H4 (cell line): ENCODE data around the gene MOB3C. TPM values are rescaled to one million over a fixed set of nuclear protein-coding genes. Genes with fewer than 3 reads are reported as not detected.
"Not testable (repeated sequence)": the region's sequence is repeated elsewhere in the genome, so short reads cannot be mapped to it uniquely, and the experiment has no call there.

Experiments
- DNase-seq: peaks from one replicate; pipeline ENCODE4 v3.0.0-alpha.2; 2015; ENCODE audit warnings: low spot score
- total RNA-seq: library from RNA; depleted of rRNA; stranded (reverse); fragments of >200 nt; shearing (Covaris generic); gene quantifications from 2 replicates; pipeline ENCODE4 v1.2.3, GENCODE V29; 2014; rRNA removed

The MOB3C gene
- total RNA-seq = 4.3 and 6.6 TPM in 2 replicates

- DNase-seq = peak; percentile 63
Observed at GRCh38 chr1:46616277-46617107, at the start of gene MOB3C. MOB3C (minus strand) TSS chr1:46616811; CDS start chr1:46613321, 3,490 bp downstream.

GRCh38 chr1:46665983-46666382 lies 49.4 kb upstream of the MOB3C start:
- DNase-seq = no peak

- DNase-seq = not testable (repeated sequence)
Observed at GRCh38 chr1:46662919-46663318, 46.3 kb upstream of the MOB3C start.

DNA sequence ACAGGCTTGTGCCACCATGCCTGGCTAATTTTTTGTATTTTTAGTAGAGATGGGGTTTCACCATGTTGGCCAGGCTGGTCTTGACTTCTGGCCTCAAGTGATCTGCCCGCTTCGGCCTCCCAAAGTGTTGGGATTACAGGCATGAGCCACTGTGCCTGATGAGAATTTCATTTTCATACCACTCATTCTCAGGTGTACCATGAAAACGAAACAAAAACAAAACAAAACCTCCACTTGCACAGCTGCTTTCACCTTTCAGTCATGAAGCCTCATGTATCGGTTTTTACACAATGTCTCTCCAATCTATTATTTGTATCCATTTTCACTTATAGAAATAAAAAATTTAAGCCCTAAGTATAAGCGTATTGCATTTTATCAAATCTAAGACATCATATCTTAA lies 43.5 kb upstream of the MOB3C start:
- not testable (repeated sequence) for DNase-seq

GRCh38 chr1:46659307-46659870 lies 42.8 kb upstream of the MOB3C start:
- no peak for DNase-seq

DNA sequence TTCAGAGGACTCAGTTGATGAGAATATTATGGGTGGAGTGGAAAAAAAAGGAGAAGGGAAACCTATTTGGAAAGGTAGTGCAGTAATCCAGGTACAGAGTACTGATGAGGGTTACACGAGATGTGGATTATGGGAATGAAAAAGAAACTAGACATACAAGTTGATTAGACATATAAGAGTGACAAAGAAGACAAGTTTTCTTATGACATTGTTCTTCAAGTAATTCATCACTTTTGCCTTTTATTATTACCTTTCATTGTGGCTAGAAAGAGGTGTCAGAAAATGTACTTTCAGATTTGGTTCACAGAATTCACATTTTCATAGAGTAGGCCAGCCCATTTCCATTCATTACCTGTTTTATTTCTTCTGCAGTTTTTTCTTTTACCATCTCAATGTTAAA lies 41.2 kb upstream of the MOB3C start:
- no peak for DNase-seq

GRCh38 chr1:46656643-46657042 lies 40.0 kb upstream of the MOB3C start:
- DNase-seq = no peak

DNA sequence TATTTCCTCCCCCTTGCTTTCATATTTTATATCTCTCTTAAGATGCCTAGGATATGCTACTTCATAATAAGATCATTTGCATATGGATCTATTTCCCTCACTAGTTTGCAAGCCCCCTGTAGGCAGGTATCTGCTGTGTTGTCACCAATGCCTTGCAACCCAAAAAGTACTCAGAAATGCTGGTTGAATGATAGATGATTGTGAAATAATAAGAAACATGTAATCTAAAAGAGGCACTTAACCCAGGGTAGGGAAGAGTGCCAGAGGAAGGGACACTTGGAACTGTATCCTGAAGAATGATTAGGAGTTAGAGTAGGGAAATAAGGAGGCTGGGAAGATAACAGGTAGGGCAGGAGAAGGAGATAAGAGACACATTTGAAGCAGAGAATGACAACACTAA lies 39.2 kb upstream of the MOB3C start:
- no peak for DNase-seq

DNA sequence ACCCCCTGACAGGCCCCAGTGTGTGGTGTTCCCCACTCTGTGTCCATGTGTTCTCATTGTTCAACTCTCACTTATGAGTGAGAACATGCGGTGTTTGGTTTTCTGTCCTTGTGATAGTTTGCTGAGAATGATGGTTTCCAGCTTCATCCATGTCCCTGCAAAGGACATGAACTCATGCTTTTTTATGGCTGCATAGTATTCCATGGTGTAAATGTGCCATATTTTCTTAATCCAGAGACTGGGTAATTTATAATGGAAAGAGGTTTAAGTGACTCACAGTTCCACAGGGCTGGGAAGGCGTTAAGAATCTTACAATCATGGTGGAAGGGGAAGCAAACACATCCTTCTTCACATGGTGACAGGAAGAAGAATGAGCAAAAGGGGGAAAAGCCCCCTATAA lies 38.1 kb upstream of the MOB3C start:
- not testable (repeated sequence) for DNase-seq

DNA sequence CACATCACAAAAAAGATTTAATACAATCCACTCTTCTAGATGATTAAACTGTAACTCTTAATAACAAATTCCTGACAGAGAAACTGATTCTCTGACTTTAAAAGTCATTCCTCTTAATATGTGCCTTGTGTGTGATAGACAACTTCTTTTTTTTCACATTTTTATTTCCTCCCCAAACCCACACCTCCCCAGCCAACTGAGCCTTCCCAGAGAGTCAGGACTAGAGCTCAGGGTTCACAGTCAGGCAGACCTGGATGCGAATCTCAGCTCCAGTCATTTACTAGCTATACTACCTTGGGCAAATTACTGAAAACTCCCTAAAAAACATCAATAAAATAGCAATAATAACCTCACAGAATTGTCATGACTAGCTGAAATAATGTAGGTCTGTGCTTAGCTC lies 37.4 kb upstream of the MOB3C start:
- DNase-seq = no peak

DNA sequence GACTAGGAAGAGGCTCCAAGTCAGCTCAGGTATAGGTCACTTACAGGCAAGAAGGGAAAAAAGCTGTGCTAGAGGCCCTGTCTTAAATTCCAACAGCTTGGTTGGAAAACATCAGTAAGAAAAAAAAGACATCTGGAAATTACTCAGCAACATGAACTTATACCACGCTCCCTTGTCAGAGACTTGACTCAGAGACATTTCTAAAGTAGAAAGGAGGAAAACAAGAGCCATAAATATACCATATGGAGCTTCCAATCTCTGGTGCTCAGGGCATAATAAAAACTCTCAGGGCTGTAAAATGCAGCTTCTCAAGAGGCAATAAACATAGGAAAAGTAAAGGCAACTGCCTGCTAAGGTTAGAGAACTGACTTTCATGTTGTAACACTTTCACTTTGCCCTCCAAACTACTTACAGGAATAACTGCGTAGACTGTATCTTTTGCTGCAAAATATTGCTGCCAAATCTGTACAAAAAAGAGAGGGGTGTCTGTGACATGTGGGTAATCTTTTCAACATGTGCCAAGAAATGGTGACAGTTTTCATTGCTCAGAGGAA lies 36.9 kb upstream of the MOB3C start:
- DNase-seq = no peak

- no peak for DNase-seq
Observed at GRCh38 chr1:46652321-46653100, 35.9 kb upstream of the MOB3C start.

GRCh38 chr1:46651152-46651551 lies 34.5 kb upstream of the MOB3C start:
- DNase-seq = not testable (repeated sequence)

GRCh38 chr1:46650491-46650890 lies 33.9 kb upstream of the MOB3C start:
- no peak for DNase-seq

- no peak for DNase-seq
Observed at GRCh38 chr1:46649764-46650163, 33.2 kb upstream of the MOB3C start.

DNA sequence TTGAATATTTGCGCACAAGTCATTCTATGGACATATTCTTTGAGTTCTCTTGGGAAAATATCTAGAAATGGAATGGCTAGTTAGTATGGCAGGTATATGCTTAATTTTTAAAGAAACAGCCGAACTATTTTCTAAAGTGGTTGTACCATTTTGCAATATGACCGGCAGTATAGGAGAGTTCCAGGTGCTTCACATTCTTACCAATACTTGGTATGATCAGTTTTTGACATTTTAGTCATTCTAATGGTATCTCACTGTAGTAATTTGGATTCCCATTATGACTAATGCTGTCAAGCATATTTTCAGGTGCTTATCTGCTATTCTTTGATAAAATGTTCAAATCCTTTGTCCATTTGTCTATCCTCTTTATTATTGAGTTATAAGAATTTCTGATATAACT lies 31.0 kb upstream of the MOB3C start:
- DNase-seq = no peak

DNA sequence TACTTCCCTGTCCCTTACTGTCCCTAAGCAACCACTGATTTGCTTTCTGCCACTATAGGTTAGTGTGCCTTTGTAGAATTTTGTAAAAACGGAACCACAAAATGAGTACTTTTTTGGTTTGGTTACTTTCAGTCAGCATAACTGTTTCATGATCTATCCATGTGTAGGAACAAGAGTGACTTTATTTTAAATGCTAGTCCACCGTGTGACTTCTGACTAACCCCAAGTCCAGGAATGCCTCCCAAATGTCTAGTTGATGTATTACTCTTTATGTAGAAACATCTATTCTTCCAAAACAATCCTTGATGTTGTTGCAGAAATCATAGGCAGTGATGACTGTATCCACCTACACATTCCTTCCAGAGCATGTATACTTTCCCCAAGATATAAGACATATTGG lies 30.2 kb upstream of the MOB3C start:
- no peak for DNase-seq

DNA sequence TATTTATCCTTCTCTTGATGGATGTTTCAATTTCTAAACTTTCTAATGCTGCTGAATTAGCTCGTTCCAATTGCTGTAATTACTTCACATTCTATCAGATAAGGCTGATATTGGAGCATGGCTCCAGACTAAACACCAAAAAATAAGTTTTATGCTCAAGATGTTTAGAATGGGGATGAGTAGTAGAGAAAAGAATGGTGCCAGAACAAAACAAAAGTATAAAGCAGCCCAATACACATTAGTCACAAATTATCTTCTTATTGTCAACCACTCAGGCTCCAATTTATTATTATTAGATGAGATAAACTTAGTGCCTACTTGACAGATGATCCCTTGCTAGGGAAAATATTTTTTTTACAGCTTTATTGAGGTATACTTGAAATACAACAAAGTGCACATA lies 29.7 kb upstream of the MOB3C start:
- no peak for DNase-seq

GRCh38 chr1:46645815-46646214 lies 29.2 kb upstream of the MOB3C start:
- DNase-seq = no peak

DNA sequence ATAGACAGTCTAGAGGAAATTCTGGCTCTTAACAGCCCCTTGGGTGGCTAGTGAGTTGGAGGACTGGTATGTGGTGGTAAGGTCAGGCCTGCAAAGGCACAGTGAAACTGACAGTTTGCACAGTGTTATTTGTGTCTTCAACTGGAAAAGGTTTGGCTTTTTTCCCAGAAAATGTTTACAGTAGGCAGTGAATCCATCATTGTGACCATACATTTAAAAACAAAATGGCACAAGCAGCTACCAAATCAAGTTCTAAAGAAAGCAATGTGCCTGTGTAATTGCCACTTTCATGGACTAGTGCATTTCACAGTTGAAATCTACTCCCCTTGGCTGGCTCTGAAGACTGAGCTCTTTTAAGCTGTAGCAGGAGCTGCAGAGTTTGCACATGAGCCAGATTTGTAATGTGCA lies 26.8 kb upstream of the MOB3C start:
- peak; percentile 94 for DNase-seq

DNA sequence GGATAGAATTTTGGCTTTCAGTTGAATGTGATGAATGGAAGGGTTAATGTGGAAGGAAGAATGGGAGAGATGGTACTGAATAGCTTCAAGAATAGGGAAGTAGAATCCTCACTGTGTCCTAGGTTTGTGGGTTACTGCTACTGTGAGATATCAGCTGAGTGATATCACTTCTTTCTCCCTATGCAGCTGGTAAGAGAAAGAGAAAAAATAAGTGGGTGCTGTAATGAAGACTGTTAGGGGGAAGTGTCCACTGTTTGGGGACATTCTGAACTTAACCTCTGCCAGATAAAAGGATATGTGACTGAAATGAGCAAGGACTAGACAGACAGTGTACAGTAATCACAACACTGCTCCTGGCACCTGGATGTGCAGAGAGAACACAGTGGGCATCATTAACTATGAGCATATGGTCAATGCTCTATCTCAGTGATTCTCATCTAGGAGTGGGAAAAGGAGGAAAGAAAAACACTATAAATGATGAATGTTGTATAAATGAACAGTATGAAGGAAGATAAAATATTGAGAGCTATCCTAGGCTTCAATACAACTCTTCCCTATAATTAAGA lies 25.6 kb upstream of the MOB3C start:
- no peak for DNase-seq

GRCh38 chr1:46639547-46639946 lies 22.9 kb upstream of the MOB3C start:
- DNase-seq = no peak
